Suprapubic skin (tissue), 4 donors: ENCODE results near the gene MTX1. TPM values are rescaled to one million over a fixed set of nuclear protein-coding genes. Genes with fewer than 3 reads are reported as not detected.
A peak's percentile ranks its signal among the peaks of the same experiment; 100 is the strongest.
"Not testable (repeated sequence)": the region's sequence is repeated elsewhere in the genome, so short reads cannot be mapped to it uniquely, and the experiment has no call there.

Source experiments
- DNase-seq, 2 donors: peaks; one replicate each; pipeline ENCODE4 v3.0.0-alpha.2; 2019; ENCODE audit warnings: low spot score in 2 of 2
- H3K27ac ChIP-seq: fragments of 200-600 bp; sonication (generic); one replicate; pipeline ENCODE4 v1.5.1; 2019
- H3K27me3 ChIP-seq: fragments of 200-600 bp; sonication (generic); one replicate; pipeline ENCODE4 v1.5.1; 2019
- H3K36me3 ChIP-seq: fragments of 200-600 bp; sonication (generic); one replicate; pipeline ENCODE4 v1.5.1; 2019
- H3K4me1 ChIP-seq: fragments of 200-600 bp; sonication (generic); one replicate; pipeline ENCODE4 v1.5.1; 2019
- H3K4me3 ChIP-seq: fragments of 200-600 bp; sonication (generic); one replicate; pipeline ENCODE4 v1.5.1; 2019; ENCODE audit warnings: mild to moderate bottlenecking
- H3K9me3 ChIP-seq: fragments of 200-600 bp; sonication (generic); one replicate; pipeline ENCODE4 v1.5.1; 2019
- CTCF ChIP-seq, 2 donors: fragments of 200-600 bp in 1 of 2; fragments of 450-650 bp in 1 of 2; sonication (generic) in 1 of 2; IDR thresholded peaks; one replicate each; pipeline ENCODE4 v1.5.1; 2016 to 2019; ENCODE audit warnings: antibody characterized with exemption in 2 of 2, mild to moderate bottlenecking in 1 of 2, moderate library complexity in 1 of 2
- EP300 ChIP-seq: sonication (generic); formaldehyde crosslinking; IDR thresholded peaks from one replicate; pipeline ENCODE4 v1.6.1; 2017; ENCODE audit warnings: antibody characterized with exemption
- POLR2A ChIP-seq, 2 donors: fragments of 450-650 bp; IDR thresholded peaks; one replicate each; pipeline ENCODE4 v1.6.1; 2017; ENCODE audit warnings: antibody characterized with exemption in 2 of 2, mild to moderate bottlenecking in 2 of 2, moderate library complexity in 2 of 2
- POLR2AphosphoS5 ChIP-seq, 3 donors: sonication (generic); formaldehyde crosslinking; IDR thresholded peaks; one replicate each; pipeline ENCODE4 v1.6.1; 2017; ENCODE audit warnings: antibody characterized with exemption in 3 of 3
- WGBS: methylation state at CpG from one replicate; pipeline ENCODE4 v1.1.5; 2018; 5-methylcytosine and 5-hydroxymethylcytosine counted together
- total RNA-seq, 4 donors: library from RNA; depleted of rRNA; stranded (reverse); fragments of >200 nt; gene quantifications; one replicate each; pipeline ENCODE4 v1.1.0, GENCODE V29; 2016

Gene MTX1
- total RNA-seq, 4 donors from 2014 or later: 19.8 to 51.7 (median 36.9) TPM

DNA sequence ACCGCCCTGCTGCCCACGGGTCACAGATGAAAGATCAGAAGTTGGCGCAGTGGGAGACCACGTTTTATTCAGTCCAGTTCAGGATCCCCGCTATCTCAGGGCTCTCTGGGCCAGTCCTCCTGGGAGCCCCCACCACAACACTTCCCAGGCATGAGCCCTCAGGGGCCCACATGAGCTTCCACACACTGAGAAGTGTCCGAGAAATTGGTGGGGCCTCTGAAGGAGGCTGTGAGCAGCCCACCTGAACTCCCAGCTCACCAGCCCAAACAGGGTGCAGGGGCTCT is 22.8 kb upstream of the MTX1 start:
- TF ChIP-seq POLR2A (IDR thresholded peaks at IDR 0.05) (no peak), POLR2AphosphoS5 (IDR thresholded peaks at IDR 0.05) (no peak), EP300 (no peak)
- no peak overlapping the region for H3K4me3 ChIP-seq
- peaks cover 17% of the 10 kb centered on the region for H3K4me1 ChIP-seq
- DNase-seq: no peak
- WGBS: 69% methylated on average over 5 of the region's 6 CpGs
- H3K9me3 ChIP-seq: no peaks in the 10 kb centered on the region
- no peaks in the 10 kb centered on the region for H3K36me3 ChIP-seq
- H3K27ac ChIP-seq: no peak overlapping the region
- no peaks in the 10 kb centered on the region for H3K27me3 ChIP-seq

GRCh38 chr1:155186067-155186793 is 22.3 kb upstream of the MTX1 start:
- TF ChIP-seq EP300: no peak
- no peak for TF ChIP-seq POLR2AphosphoS5 (IDR thresholded peaks at IDR 0.05)
- no peak for TF ChIP-seq CTCF (IDR thresholded peaks at IDR 0.05)
- no peak for TF ChIP-seq POLR2A (IDR thresholded peaks at IDR 0.05)
- Histone ChIP-seq H3K4me3 (no peak overlapping the region), H3K4me1 (peaks cover 17% of the 10 kb centered on the region), H3K27ac (no peak overlapping the region), H3K27me3 (no peaks in the 10 kb centered on the region), H3K9me3 (no peaks in the 10 kb centered on the region), H3K36me3 (no peaks in the 10 kb centered on the region)
- WGBS: 59% methylated on average over 5 of the region's 8 CpGs
- DNase-seq: peak in 1 of 2 donors; percentile 49

GRCh38 chr1:155186794-155187455 is 21.6 kb upstream of the MTX1 start:
- no peak overlapping the region for H3K4me3 ChIP-seq
- TF ChIP-seq EP300: no peak
- TF ChIP-seq POLR2A (IDR thresholded peaks at IDR 0.05): no peak
- no peak for TF ChIP-seq POLR2AphosphoS5 (IDR thresholded peaks at IDR 0.05)
- no peak for TF ChIP-seq CTCF (IDR thresholded peaks at IDR 0.05)
- no peak overlapping the region for H3K27ac ChIP-seq
- H3K36me3 ChIP-seq: no peaks in the 10 kb centered on the region
- H3K4me1 ChIP-seq: peaks cover 19% of the 10 kb centered on the region
- no peaks in the 10 kb centered on the region for H3K9me3 ChIP-seq
- WGBS: 75% methylated on average over 13 of the region's 14 CpGs
- peak in 1 of 2 donors; percentile 60 for DNase-seq
- H3K27me3 ChIP-seq: no peaks in the 10 kb centered on the region

DNA sequence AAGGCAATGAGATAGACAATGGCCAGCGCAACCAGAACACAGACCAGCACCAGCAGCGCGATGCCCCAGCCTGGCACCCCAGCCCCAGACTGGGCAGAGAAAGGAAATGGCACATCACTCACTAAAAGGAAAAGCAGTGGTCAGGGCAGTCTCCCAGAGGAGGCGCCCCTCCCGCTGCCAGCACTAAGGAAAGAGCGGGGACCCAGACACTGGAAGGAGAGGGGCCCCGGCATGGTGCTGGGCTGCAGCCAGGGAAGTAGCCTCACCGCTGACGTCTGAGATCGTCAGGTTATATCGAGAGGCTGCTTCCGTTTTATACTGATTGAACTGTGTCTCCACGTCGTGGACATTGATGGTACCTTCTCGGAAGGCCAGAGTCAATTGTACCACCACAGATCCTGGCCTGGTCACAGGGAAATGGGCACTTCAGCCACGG is 21.0 kb upstream of the MTX1 start:
- H3K36me3 ChIP-seq: no peaks in the 10 kb centered on the region
- DNase-seq: peak in 1 of 2 donors; percentile 58
- TF ChIP-seq CTCF (IDR thresholded peaks at IDR 0.05) (no peak), POLR2A (IDR thresholded peaks at IDR 0.05) (no peak), EP300 (no peak)
- H3K9me3 ChIP-seq: no peaks in the 10 kb centered on the region
- H3K4me1 ChIP-seq: peaks cover 24% of the 10 kb centered on the region
- H3K4me3 ChIP-seq: no peak overlapping the region
- WGBS: 90% methylated on average over 12 of the region's 16 CpGs
- no peaks in the 10 kb centered on the region for H3K27me3 ChIP-seq
- H3K27ac ChIP-seq: no peak overlapping the region

DNA sequence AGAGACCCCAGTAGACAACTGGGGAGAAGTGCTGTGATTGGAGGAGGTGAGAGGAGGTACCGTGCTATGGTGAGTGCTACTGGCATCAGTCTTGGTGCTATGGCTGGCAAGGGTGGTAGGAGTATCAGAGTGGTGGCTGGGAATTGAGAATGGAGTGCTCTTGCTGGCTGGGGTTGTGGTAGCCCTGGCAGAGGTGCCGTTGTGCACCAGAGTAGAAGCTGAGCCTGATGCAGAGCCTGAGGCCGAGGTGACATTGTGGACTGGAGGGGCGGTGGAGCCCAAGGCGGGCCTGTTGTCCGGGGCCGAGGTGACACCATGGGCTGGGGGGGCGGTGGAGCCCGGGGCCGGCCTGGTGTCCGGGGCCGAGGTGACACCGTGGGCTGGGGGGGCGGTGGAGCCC is 20.2 kb upstream of the MTX1 start:
- H3K4me1 ChIP-seq: peaks cover 32% of the 10 kb centered on the region
- no peaks in the 10 kb centered on the region for H3K36me3 ChIP-seq
- DNase-seq: peak in 1 of 2 donors; percentile 48
- 80% methylated on average over 9 of the region's 14 CpGs for WGBS
- no peaks in the 10 kb centered on the region for H3K9me3 ChIP-seq
- H3K27ac ChIP-seq: no peak overlapping the region
- no peak overlapping the region for H3K4me3 ChIP-seq
- TF ChIP-seq POLR2A (IDR thresholded peaks at IDR 0.05): no peak
- no peak for TF ChIP-seq POLR2AphosphoS5 (IDR thresholded peaks at IDR 0.05)
- no peak for TF ChIP-seq CTCF (IDR thresholded peaks at IDR 0.05)
- no peak for TF ChIP-seq EP300
- no peaks in the 10 kb centered on the region for H3K27me3 ChIP-seq

DNA sequence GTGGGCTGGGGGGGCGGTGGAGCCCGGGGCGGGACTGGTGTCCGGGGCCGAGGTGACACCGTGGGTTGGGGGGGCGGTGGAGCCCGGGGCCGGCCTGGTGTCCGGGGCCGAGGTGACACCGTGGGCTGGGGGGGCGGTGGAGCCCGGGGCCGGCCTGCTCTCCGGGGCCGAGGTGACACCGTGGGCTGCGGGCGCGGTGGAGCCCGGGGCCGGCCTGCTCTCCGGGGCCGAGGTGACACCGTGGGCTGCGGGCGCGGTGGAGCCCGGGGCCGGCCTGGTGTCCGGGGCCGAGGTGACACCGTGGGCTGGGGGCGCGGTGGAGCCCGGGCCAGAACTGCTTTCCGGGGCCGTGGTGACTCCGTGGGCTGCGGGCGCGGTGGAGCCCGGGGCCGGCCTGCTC is 18.6 kb upstream of the MTX1 start:
- H3K36me3 ChIP-seq, H3K27ac ChIP-seq, H3K9me3 ChIP-seq, H3K4me3 ChIP-seq, H3K27me3 ChIP-seq: not testable (repeated sequence)
- peak in 1 of 2 donors; percentile 69 for DNase-seq
- peaks cover 41% of the 10 kb centered on the region for H3K4me1 ChIP-seq
- WGBS: 86% methylated on average over 15 of the region's 45 CpGs
